Mononuclear cell (primary cell): ENCODE measurements around the gene TGFBR3. TPM values are rescaled to one million over a fixed set of nuclear protein-coding genes. Genes with fewer than 3 reads are reported as not detected.
A peak's percentile ranks its signal among the peaks of the same experiment; 100 is the strongest.

Experiments used
- H3K27me3 ChIP-seq: 2 replicates; pipeline ENCODE4 v1.6.0; 2011; ENCODE audit warnings: low read length, control low read depth; ENCODE audit not compliant: insufficient read depth
- H3K4me1 ChIP-seq: 2 replicates; pipeline ENCODE4 v1.5.1; 2011; ENCODE audit warnings: mild to moderate bottlenecking, low read length, control low read depth; ENCODE audit not compliant: insufficient read depth
- H3K4me3 ChIP-seq: 2 replicates; pipeline ENCODE4 v1.5.1; 2011; ENCODE audit warnings: mild to moderate bottlenecking, low read length, moderate library complexity
- H3K9me3 ChIP-seq: 2 replicates; pipeline ENCODE4 v1.5.1; 2011; ENCODE audit warnings: low read depth, mild to moderate bottlenecking, control low read depth, low read length
- total RNA-seq: library from RNA; depleted of rRNA; stranded (reverse); fragments of >200 nt; gene quantifications from one replicate; pipeline ENCODE4 v1.2.3, GENCODE V29; 2012

The TGFBR3 gene
- total RNA-seq, 1 donor = 40.8 TPM

DNA sequence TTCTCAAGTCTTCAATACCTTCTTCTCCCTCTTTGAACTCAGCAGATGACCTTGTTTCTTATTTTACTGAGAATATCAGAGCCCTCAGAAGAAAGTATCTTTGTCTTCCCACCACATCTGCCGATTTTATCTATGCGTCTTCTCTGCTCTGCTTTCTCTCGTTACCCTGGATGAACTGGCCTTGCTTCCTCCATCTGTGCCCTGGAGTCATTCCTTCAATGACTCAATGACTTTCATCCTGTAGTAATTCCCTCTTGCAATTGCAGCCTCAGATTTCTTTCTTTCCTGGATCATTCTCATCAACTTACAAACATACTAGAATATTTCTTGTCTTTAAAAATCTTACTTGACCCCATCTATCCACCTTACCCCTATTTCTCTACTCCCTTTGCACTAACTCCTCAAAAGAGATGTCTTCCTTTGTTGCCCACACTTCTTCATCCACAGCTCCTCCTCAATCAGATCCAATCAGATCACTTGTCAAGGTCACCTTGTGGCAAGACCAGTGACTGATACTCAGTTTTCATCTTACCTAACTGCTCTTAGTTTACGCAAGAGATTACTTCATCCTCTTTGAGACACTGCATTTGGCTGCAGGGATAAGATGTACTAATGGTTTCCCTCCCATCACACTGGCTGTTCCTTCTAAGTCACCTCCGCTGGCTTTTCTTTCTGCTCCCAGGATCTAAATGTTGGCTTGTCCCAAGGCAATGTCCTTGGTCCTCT, 8.2 kb upstream of the TGFBR3 start:
- Histone ChIP-seq H3K9me3 (no peaks in the 10 kb centered on the region), H3K27me3 (peaks cover 4% of the 10 kb centered on the region), H3K4me3 (no peak overlapping the region), H3K4me1 (peaks cover 5% of the 10 kb centered on the region)

DNA sequence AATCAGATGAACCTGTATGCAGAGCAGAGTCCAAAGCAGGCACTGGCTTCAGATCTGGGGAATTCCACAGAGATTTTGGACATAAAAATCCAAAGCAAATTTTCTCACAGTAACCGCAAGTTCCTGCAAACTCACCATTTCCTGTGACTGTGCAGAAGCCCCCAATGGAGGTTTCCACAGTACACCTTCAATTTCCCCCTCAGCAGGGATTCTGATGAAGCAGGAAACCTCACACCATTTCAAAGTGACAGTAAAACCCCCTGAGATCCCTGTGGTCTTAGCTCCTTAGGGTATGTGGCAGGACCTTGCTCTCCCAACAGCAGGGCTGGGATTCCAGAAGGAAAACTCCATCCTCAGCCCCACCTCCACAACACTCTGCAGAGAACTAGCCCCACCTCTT, 6.0 kb upstream of the TGFBR3 start:
- Histone ChIP-seq H3K9me3 (no peaks in the 10 kb centered on the region), H3K4me3 (no peak overlapping the region), H3K27me3 (peaks cover 14% of the 10 kb centered on the region), H3K4me1 (peaks cover 5% of the 10 kb centered on the region)

DNA sequence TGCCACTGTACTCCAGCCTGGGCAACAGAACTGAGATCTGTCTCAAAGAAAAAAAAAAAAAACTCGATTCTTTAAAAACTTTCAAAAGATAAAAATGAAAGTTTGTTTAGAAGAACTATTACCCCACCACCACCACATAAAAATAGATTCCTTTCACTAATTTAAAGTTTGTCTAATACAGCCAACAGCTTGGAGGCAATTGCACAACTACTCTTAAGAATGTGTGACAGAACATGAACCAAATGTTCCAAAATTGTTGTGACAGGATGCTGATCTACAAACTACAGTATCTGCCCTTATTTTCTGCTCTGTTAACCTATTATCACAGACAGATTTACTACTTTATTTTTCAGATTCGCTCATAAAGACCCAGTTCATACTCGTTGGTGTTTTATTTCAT, 5.5 kb upstream of the TGFBR3 start:
- Histone ChIP-seq H3K4me1 (peaks cover 9% of the 10 kb centered on the region), H3K9me3 (no peaks in the 10 kb centered on the region), H3K4me3 (no peak overlapping the region), H3K27me3 (peaks cover 19% of the 10 kb centered on the region)

DNA sequence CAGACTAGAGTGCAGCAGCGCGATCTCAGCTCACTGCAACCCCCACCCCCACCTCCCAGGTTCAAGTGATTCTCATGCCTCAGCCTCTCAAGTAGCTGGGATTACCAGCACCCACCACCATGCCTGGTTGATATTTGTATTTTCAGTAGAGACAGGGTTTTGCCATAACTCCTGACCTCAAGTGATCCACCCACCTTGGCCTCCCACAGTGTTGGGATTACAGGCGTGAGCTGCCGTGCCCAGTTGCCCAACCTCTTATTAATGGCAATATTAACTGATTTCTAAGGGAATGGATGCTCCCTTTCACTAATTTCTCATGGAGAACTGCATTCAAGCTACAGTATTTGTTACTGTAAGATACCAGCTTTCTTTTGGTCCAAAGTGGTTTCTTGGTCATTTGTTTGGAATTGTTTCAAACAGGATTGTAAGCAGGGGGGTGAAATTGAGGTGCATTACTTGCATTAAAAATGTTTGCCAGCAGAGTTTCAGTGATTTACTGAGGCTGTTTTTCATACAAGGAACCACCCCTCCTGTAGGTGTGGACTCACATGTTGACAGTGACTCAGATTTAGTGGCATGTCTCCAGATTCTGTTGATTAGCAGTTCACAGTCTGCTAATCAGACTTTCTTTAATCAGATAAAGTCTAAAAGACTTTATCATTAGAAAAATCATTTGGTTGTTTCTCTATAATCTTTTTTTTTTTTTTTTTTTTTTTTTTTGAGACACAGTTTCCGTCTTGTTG, 3.9 kb upstream of the TGFBR3 start:
- peaks cover 29% of the 10 kb centered on the region for H3K27me3 ChIP-seq
- H3K9me3 ChIP-seq = no peaks in the 10 kb centered on the region
- H3K4me3 ChIP-seq = no peak overlapping the region
- H3K4me1 ChIP-seq = peaks cover 24% of the 10 kb centered on the region

DNA sequence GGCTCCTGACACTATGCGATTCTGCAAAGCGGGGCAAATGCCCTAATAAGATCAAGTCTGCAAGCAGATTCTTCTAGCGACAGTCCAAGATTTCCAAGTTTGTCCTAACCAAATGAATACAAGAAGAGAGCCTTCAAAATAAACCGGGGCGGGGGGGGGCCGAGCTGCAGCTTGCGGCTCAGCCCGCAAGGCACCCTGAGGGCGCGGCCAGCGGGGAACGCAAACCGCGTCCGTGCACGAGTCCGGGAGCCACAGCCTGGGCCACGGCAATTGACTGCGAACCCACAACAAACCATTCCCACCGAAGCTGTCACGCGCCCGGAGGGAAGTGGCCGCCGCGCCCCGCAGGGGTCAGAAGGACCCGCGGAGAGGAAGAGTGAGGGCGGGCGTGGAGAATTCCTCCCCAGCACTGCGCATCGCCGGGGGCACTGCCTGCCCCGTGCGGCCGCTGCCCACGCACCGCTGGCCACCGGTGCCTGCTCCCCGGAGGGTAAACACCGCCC, 687 bp downstream of the TGFBR3 start:
- Histone ChIP-seq H3K9me3 (no peaks in the 10 kb centered on the region), H3K4me1 (peaks cover 20% of the 10 kb centered on the region), H3K27me3 (peaks cover 44% of the 10 kb centered on the region), H3K4me3 (peak overlapping the region; percentile 60)

DNA sequence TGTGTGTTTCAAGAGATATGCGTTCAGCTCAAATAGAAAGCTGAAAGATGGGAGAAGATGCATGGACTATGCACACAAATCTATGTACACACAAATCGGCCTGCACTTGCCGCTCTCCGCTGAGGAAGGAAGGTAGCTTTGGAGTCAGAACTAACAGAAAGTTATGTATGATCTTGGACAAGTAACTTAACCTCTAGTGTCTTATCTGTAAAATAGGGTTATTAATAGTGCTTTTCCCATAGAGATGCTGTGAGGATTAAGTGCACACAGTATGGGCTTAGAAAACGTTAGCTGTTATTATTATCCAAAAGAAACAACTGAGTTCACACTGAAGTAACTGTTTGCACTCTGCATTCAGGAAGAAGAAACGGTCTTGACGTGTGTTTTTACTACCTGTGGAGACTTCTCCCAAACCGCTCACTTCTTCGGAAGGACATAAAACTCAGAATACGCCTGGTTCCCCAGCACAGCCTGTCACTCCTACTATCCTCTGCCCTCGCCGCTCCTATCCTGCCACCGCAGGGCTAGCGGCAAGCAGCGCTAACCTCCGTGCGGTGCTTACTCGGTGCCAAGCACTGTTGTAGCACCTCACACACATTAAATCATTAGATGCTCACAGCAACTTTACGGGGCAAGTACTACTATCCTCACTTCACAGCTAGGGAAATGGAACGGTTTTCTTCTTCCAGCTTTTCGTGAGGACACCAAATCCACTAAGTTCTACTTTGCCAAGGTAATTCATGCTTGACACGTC, 1.3 kb downstream of the TGFBR3 start:
- peaks cover 44% of the 10 kb centered on the region for H3K27me3 ChIP-seq
- no peaks in the 10 kb centered on the region for H3K9me3 ChIP-seq
- H3K4me1 ChIP-seq = peaks cover 20% of the 10 kb centered on the region
- peak overlapping the region; percentile 60 for H3K4me3 ChIP-seq

DNA sequence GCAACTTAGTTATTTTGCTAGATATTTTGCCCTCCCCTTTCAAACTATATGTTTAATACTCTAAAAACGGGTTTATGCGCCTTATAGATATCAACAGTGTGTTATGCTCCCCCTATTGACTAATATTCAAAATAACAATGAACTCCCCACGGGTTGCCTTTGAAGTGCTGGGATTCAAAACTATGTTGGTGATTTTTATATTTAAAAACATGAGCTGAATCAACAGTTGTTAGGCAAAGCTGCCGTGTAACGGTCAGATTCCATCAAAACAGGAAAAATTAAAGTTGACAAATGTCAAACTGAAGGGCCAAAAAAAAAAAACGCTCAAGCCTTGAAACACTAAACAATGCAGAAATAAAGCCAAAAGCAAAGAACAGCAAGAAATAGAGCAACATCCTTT, 2.5 kb downstream of the TGFBR3 start:
- H3K9me3 ChIP-seq = no peaks in the 10 kb centered on the region
- no peak overlapping the region for H3K4me3 ChIP-seq
- peaks cover 44% of the 10 kb centered on the region for H3K27me3 ChIP-seq
- peaks cover 20% of the 10 kb centered on the region for H3K4me1 ChIP-seq

DNA sequence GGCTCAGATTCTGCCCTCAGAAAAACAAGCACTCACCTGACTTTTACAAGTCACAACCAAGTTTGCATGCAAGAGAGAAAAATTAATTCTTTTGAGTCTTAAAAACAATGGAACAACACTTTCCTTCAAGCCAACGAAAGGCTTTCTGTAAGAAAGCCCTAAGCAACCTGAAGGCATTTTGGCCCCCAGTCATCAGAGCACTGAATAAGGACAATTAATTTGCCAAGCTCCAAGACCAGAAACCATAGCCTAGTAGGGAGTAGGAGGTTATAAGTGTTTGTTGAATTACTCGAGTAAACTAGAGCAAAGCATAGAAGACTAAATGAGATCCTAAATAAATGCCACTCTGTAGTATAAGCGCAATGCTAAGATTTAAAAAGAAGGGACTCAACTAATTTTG, 4.7 kb downstream of the TGFBR3 start:
- Histone ChIP-seq H3K27me3 (peaks cover 27% of the 10 kb centered on the region), H3K4me1 (peaks cover 18% of the 10 kb centered on the region), H3K4me3 (no peak overlapping the region), H3K9me3 (no peaks in the 10 kb centered on the region)

DNA sequence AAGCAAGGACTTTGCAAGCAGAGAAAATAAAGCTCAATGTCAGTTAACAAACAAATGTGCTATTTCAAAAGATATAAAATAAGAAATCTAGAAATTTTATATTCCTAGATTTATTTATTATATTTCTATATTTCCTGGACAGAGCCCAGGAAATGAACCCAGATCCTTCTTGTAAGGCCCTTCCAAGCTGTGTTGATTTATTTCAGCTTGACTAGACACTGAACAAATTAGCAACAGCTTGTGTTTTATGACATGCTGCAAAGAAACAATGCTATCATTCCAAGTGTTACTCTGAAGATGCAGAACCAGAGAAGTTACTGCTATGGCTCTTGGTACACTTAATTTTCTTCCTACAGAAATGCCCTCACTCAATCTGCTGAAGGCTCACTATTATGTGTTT, 6.2 kb downstream of the TGFBR3 start:
- H3K4me1 ChIP-seq = peaks cover 8% of the 10 kb centered on the region
- no peak overlapping the region for H3K4me3 ChIP-seq
- no peaks in the 10 kb centered on the region for H3K9me3 ChIP-seq
- H3K27me3 ChIP-seq = peaks cover 17% of the 10 kb centered on the region

DNA sequence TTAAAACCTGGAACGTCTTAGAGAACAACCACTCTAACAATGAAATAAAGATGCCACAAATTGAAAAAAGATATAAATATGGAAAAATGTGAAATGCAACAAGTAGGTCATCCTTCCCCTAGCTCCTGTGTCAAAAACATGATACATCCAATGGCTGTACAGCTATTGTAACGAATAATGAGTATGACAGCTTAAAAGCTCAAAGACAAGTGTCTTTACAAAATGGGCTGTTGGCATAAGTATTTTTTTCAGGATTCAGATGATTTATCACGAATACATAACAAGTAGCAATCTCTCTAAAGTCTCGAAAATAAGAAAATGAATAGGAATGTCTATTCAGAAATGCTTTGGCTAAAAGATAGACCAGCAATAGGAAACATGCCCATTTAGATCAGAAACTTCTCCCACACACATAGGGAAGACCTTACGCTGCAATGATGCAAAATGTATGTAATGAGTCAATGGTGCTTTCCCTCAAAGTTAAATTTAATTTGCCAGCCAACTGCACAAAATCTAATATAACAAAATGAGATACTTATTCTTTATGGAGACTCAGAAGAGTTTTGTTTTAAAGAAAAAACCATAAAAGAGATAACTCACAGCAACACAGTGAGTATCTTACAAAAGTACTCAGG, 8.3 kb downstream of the TGFBR3 start:
- Histone ChIP-seq H3K27me3 (no peaks in the 10 kb centered on the region), H3K9me3 (no peaks in the 10 kb centered on the region), H3K4me1 (peaks cover 13% of the 10 kb centered on the region)

DNA sequence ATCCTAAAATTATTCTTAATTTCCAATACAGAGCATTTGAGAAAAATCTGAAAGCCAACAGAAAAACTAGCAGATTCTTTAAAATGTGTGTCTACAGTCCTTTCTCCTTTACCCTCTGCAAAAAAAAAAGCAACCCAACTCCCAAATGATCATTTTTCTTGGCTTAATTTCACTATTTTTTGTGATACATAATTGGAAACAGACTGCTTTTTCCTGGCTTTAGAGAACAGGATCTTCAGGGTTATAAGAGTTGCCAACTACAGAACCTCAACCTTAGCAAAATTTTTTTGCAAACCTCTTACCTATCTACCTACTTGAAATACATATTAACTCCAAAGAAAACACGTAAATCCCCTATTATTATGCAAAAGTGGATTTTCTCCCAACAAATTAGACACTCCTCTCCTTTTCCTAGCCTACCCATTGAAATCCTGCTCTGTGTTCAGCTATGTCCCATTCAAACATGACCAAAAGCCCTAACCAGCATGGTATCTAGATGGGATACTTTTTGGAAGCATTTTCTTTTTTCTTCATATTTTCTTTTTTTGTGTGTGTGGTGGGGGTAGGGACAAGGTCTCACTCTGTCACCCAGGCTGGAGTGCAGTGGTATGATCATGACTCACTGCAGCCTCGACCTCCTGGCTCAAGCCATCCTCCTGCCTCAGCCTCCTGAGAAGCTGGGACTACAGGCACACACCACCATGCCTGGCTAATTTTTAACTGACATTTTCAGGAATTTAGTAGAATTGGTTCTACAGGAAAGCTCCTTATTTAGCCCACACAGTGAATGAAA, 9.0 kb downstream of the TGFBR3 start:
- no peak overlapping the region for H3K4me3 ChIP-seq
- H3K4me1 ChIP-seq = peaks cover 20% of the 10 kb centered on the region
- no peaks in the 10 kb centered on the region for H3K9me3 ChIP-seq
- no peaks in the 10 kb centered on the region for H3K27me3 ChIP-seq

More for the DNA sequence above, 8.3 kb downstream of the TGFBR3 start:
- H3K4me3 ChIP-seq = no peak overlapping the region

DNA sequence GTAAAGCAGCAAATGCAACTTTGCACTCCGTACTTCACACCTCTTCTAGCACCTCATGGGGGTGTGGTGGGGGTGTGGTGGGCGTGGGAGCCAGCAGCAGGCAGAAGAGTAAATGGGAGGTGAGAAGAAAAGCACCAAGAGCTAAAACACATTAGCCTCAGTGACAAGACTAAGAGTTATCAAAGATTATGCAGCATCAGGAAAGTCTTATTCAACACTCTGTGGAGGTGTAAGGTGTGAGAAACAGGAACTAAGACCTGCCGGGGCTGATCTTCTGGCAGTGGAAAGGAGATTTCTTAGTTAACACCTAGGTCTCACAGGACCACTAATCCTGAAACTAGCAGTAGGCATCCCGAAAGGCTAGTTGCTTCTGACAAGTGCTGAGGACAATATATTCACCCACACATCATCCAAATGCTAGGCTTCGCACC, 9.9 kb downstream of the TGFBR3 start:
- H3K27me3 ChIP-seq = no peaks in the 10 kb centered on the region
- no peaks in the 10 kb centered on the region for H3K9me3 ChIP-seq
- H3K4me3 ChIP-seq = no peak overlapping the region
- peaks cover 21% of the 10 kb centered on the region for H3K4me1 ChIP-seq

DNA sequence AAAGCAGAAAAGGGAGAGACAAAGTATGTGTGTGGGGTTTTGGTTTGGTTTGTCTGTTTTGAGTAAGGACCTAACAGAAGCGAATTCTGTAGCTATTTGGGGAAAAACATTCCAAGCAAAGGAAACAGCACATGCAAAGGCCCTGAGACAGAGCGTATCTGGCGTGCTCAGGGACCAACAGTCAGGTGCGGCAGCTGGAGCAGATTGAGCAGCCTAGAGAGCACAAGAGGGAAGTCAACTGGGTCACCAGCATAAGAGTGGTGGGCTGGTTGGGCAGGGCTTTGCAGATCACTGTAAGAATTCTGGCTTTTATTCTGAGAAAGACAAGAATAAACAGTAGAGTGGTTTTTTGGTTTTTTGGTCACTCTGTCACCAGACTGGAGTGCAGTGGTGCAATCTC, 11.8 kb downstream of the TGFBR3 start:
- Histone ChIP-seq H3K9me3 (no peaks in the 10 kb centered on the region), H3K27me3 (no peaks in the 10 kb centered on the region), H3K4me1 (peaks cover 27% of the 10 kb centered on the region), H3K4me3 (no peak overlapping the region)

DNA sequence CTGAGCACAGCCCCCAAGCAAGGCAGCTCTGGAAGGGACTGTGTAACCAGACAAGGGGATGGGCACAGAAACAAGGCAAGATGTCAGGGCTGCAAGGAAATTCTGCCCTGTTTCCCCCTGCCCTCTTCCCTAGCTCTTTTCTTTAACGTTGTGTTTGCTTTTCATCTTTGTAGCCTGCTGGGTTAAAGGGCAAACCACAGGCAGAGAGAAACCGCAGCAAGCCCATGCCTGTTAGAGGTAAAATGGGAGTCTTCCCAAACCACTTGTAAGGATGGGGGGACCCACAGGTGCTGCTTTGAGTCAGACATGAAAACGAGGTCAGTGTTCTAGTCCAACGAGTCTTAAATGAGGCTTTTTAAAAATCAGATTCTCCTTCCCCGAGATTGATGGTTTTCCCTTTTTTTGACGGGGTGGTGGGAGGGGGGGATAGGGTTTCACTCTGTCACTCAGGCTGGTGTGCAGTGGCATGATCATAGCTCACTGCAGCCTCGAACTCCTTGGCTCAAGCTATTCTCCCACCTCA, 13.3 kb downstream of the TGFBR3 start:
- Histone ChIP-seq H3K9me3 (no peaks in the 10 kb centered on the region), H3K4me1 (peaks cover 29% of the 10 kb centered on the region), H3K4me3 (no peak overlapping the region), H3K27me3 (no peaks in the 10 kb centered on the region)
